DMS79 treated with DMSO at 0.1 percent for 48 hours (cell line): ENCODE results near the gene ESRP2.
A peak's percentile ranks its signal among the peaks of the same experiment; 100 is the strongest.

Experiments
- DNase-seq: peaks from one replicate; lab custom pipeline; 2025; lab: John Stamatoyannopoulos, UW

Gene ESRP2

GRCh38 chr16:68237243-68238028 lies 1.5 kb upstream of the ESRP2 start:
- DNase-seq, result peak; percentile 69

DNA sequence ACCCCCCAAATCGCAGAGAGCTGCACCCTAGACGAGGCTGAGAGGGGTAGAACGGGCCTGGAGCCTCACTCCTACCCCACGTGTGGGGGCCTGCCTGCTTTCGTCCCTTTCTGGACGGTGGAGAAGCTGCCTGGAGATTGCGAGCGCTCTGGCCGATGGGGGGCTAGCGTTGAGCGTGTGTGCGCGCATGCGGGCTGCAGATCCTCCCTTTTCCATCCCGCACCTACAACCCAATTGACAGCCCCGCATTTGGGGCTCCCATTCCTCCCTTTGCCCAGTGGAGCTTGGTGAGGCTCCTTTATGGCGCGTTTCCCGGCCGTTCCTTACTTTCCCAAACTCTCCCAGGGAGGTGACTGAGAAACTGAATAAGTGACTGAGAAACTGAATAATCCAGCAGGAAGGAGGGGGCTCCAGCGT lies 907 bp upstream of the ESRP2 start:
- DNase-seq, result no peak

GRCh38 chr16:68236137-68236825 lies 354 bp upstream of the ESRP2 start:
- peak; percentile 22 for DNase-seq

GRCh38 chr16:68235108-68235886 lies 630 bp downstream of the ESRP2 start:
- no peak for DNase-seq

GRCh38 chr16:68234188-68235107 lies 1.5 kb downstream of the ESRP2 start:
- peak; percentile 80 for DNase-seq

GRCh38 chr16:68233835-68234187 lies 2.1 kb downstream of the ESRP2 start:
- no peak for DNase-seq

- no peak for DNase-seq
These were observed 2.7 kb downstream of the ESRP2 start for GRCh38 chr16:68233085-68233834.

GRCh38 chr16:68232335-68232734 lies 3.6 kb downstream of the ESRP2 start:
- no peak for DNase-seq

DNA sequence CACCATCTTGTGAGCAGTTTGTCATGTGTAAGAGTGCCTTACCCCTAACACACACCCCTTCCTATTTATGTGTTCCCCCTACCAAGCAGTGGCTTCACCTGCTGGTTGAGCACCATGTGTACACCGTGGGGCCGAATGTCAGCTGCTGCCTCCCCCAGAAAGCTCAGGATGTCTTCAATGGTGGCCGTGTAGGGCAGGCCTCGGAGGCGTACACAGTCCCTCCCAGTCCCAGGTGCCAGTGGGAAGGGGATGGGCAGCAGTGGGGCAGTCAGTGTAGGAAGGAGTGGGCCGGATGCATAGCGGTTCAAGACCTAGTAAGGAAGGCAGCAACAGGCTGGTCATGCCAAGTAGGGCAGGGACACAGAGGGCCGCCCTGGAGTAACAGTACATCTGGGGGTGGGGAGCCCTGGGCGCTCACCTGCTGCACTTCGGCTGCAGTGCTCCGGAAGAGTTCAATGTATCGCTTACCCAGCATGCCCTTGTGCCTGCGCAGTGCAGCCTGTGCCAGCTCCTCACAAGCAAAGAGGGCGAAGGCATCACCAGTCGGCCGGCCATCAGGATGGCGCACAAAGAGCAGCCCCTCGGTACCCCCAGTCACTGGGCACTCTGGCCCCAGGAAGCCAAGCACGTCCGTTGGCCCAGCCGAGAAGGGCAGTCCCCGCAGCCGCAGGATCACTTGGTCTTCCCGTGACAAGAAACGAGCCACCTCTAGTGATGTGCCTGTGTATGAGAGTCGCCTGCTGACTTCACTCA lies 4.4 kb downstream of the ESRP2 start:
- no peak for DNase-seq

DNA sequence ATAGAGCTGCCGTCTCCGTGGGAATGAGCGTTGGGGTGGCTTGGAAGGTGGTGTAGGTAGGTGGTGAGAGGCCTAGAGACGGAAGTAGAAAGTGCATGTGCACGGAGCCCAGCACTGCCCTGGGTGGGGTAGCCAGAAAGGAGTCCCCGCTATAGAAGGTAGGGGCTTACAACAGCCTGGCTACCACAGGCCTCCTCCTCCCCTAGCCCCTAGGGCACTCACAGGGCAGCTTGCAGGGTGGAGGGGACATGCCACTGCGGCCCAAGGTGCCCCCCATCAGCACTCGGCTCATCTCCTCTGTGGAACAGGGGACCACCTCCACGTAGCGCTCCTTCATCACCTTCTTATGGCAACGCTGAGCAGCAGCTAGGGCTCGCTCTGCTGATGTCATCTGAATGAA lies 5.0 kb downstream of the ESRP2 start:
- no peak for DNase-seq

GRCh38 chr16:68230176-68230571 lies 5.8 kb downstream of the ESRP2 start:
- DNase-seq, result no peak

GRCh38 chr16:68229431-68230175 lies 6.3 kb downstream of the ESRP2 start:
- peak; percentile 5 for DNase-seq

GRCh38 chr16:68228652-68229051 lies 7.3 kb downstream of the ESRP2 start:
- DNase-seq, result no peak

DNA sequence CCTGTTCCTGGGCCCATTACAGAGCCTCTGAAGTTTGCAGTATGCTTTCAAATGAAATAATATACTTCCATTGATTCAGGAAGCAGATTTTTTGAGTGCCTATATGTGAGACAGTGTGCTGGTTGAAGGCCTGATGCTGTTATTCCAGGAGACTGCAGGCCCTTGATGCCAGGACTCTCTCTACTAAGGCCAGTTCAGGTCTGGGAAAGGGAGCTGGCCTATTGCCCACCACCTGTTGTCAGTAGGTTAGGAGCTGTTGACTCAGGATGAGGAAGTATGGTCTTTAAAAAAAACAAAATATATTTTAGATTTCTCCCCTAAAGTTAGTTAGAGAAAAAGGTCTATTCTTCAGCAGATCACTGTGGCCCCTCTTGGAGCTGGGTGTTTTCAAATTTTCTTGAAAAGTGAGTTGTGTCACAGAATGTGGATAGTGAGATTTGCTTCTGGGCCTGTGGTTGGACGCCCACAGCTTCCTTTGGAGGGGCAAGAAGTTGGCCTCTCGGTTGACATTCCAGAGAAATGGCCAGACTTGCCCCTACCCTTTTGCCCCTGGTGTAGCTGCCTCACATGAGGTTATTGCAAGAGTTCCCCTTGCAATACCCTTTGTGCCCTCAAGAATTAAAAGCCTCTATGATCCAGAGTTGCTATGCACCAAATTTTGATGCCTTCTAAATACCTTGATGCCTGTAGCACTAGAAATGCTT lies 7.9 kb downstream of the ESRP2 start:
- no peak for DNase-seq

DNA sequence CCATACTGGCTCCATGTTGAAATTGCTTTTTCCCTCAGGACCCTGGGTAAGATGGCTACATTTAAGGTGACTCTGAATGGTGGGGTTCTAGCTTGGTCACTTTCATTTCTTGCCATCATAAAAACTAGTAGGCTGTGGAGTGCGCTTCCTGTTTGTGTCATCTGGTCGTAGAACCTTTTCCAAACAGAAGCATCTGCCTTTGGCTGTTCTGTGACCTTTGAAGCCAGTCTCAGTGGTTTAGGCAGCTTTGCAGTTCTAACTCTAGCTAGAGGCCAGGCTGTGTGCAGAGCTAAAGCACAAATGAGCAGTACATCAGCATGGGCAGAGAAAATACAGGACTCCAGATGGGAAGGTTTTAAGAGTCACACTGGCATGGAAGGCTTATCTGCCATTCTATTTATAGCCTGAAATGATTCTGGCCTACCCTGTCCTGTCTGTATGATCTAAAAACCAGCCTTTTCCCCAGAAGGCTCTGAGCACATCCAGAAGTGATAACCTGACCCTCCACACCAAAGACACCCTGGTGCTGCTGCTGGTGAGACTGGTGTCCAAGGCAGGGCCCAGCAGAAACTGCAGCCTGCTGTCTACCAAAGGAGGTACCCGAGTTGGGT lies 8.6 kb downstream of the ESRP2 start:
- no peak for DNase-seq

DNA sequence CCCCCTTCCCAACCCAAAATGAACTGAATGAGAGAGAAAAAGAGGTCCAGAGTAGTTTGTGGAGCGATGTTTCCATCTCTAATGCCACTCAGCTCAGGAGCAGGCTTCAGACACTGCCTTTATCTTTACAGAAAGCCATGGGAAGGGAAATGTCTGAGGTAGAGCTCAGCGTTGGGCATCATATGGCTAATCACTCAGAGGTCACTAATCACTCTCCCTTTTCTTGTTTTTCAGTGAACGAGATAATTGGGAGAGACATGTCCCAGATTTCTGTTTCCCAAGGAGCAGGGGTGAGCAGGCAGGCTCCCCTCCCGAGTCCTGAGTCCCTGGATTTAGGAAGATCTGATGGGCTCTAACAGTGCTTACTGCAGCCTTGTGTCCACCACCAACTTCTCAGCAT lies 9.8 kb downstream of the ESRP2 start:
- DNase-seq, result no peak

- no peak for DNase-seq
These were observed 12.9 kb downstream of the ESRP2 start for GRCh38 chr16:68223072-68223471.

DNA sequence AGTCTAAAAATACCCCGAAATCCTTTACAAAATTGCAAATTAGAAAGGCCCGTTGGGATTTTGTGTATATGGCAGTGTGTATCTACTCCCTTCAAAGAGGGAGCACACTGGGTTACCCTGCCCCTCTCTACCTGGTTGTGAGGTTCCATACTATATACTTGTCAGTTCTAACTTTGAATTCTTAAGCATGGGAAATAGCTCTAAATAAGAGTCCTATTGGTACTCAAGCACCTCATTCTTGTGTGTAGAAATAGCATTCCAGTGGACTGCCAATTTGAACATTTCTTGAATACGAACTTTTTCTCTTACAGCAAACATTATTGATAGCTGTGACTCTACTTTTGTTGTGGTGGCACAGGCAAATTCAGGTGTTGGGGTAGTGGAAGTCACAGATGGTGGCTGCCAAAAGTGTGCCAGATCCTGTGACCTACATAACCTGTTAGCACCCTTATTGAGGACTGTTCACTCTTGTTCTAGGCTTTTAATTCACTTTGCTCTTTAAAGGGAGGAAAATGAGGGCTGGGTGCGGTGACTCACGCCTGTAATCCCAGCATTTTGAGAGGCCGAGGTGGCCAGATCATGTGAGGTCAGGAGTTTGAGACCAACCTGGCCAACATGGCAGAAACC lies 16.1 kb downstream of the ESRP2 start:
- no peak for DNase-seq
